ENCODE data around the gene PDE8A. TPM values are rescaled to one million over a fixed set of nuclear protein-coding genes. Genes with fewer than 3 reads are reported as not detected.

Gene PDE8A
- total and polyA plus RNA-seq, 2 experiments from 2014 or later = 5.6 to 7.5 TPM

DNA sequence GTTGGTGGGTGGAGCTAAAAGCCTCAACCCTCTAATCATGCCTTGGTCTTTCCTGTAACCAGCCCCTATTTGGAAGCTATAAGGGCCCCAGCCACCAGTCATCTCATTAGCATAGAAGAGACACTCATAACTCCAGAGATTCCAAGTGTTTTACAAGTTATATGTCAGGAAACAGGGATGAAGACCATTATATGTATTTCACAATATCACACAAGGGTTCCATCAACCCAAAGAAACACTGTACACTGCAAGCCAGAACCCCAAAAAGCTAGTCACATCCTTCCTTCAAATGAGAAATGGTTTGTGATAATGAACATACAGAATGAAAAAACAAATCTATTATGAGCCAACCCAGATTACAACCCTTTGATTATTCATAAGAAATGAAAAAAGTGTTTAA is 175.7 kb downstream of the PDE8A start (continued):
- TF ChIP-seq, protein P1, sequence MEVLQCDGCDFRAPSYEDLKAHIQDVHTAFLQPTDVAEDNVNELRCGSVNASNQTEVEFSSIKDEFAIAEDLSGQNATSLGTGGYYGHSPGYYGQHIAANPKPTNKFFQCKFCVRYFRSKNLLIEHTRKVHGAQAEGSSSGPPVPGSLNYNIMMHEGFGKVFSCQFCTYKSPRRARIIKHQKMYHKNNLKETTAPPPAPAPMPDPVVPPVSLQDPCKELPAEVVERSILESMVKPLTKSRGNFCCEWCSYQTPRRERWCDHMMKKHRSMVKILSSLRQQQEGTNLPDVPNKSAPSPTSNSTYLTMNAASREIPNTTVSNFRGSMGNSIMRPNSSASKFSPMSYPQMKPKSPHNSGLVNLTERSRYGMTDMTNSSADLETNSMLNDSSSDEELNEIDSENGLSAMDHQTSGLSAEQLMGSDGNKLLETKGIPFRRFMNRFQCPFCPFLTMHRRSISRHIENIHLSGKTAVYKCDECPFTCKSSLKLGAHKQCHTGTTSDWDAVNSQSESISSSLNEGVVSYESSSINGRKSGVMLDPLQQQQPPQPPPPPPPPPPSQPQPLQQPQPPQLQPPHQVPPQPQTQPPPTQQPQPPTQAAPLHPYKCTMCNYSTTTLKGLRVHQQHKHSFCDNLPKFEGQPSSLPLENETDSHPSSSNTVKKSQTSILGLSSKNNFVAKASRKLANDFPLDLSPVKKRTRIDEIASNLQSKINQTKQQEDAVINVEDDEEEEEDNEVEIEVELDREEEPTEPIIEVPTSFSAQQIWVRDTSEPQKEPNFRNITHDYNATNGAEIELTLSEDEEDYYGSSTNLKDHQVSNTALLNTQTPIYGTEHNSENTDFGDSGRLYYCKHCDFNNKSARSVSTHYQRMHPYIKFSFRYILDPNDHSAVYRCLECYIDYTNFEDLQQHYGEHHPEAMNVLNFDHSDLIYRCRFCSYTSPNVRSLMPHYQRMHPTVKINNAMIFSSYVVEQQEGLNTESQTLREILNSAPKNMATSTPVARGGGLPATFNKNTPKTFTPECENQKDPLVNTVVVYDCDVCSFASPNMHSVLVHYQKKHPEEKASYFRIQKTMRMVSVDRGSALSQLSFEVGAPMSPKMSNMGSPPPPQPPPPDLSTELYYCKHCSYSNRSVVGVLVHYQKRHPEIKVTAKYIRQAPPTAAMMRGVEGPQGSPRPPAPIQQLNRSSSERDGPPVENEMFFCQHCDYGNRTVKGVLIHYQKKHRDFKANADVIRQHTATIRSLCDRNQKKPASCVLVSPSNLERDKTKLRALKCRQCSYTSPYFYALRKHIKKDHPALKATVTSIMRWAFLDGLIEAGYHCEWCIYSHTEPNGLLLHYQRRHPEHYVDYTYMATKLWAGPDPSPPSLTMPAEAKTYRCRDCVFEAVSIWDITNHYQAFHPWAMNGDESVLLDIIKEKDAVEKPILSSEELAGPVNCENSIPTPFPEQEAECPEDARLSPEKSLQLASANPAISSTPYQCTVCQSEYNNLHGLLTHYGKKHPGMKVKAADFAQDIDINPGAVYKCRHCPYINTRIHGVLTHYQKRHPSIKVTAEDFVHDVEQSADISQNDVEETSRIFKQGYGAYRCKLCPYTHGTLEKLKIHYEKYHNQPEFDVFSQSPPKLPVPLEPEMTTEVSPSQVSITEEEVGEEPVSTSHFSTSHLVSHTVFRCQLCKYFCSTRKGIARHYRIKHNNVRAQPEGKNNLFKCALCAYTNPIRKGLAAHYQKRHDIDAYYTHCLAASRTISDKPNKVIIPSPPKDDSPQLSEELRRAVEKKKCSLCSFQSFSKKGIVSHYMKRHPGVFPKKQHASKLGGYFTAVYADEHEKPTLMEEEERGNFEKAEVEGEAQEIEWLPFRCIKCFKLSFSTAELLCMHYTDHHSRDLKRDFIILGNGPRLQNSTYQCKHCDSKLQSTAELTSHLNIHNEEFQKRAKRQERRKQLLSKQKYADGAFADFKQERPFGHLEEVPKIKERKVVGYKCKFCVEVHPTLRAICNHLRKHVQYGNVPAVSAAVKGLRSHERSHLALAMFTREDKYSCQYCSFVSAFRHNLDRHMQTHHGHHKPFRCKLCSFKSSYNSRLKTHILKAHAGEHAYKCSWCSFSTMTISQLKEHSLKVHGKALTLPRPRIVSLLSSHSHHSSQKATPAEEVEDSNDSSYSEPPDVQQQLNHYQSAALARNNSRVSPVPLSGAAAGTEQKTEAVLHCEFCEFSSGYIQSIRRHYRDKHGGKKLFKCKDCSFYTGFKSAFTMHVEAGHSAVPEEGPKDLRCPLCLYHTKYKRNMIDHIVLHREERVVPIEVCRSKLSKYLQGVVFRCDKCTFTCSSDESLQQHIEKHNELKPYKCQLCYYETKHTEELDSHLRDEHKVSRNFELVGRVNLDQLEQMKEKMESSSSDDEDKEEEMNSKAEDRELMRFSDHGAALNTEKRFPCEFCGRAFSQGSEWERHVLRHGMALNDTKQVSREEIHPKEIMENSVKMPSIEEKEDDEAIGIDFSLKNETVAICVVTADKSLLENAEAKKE (CRISPR knock-in tag; IDR thresholded peaks at IDR 0.05) = no peak
- TF ChIP-seq JUNB (IDR thresholded peaks at IDR 0.05; ENCODE audit: unreplicated experiment) (no peak), EZH2 (IDR thresholded peaks at IDR 0.05; ENCODE audit: low read depth, unreplicated experiment) (no peak), POLR2AphosphoS5 (IDR thresholded peaks at IDR 0.05; ENCODE audit: low read depth) (no peak), CREB1 (CRISPR knock-in tag; IDR thresholded peaks at IDR 0.05; ENCODE audit: low read depth) (no peak), ZNF114 (CRISPR knock-in tag; IDR thresholded peaks at IDR 0.05) (no peak), EZH2phosphoT487 (IDR thresholded peaks at IDR 0.05; ENCODE audit: unreplicated experiment) (no peak), STAT1 (IDR thresholded peaks at IDR 0.05; ENCODE audit: unreplicated experiment) (no peak)
- TF ChIP-seq, protein P2, sequence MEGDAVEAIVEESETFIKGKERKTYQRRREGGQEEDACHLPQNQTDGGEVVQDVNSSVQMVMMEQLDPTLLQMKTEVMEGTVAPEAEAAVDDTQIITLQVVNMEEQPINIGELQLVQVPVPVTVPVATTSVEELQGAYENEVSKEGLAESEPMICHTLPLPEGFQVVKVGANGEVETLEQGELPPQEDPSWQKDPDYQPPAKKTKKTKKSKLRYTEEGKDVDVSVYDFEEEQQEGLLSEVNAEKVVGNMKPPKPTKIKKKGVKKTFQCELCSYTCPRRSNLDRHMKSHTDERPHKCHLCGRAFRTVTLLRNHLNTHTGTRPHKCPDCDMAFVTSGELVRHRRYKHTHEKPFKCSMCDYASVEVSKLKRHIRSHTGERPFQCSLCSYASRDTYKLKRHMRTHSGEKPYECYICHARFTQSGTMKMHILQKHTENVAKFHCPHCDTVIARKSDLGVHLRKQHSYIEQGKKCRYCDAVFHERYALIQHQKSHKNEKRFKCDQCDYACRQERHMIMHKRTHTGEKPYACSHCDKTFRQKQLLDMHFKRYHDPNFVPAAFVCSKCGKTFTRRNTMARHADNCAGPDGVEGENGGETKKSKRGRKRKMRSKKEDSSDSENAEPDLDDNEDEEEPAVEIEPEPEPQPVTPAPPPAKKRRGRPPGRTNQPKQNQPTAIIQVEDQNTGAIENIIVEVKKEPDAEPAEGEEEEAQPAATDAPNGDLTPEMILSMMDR (conservative IDR thresholded peaks at IDR 0.05; ENCODE audit: low read depth in 2 of 2) = no peak
